Cardiac septum (tissue), 1 donor: ENCODE measurements around the gene MTMR10. TPM values are rescaled to one million over a fixed set of nuclear protein-coding genes. Genes with fewer than 3 reads are reported as not detected.

Experiments used
- DNase-seq: peaks from one replicate; pipeline ENCODE4 v3.0.0-alpha.2; 2020; ENCODE audit warnings: low spot score
- intact Hi-C: fragments of 100-400 bp; cut with DNase I; formaldehyde crosslinking; loops from one replicate; pipeline ENCODE4 v1.14.0; 2022
- total RNA-seq: library from RNA; stranded (reverse); fragmentation: NEBNext Ultra II Directional; extraction: Animal tissue kit (Norgen Biotek cat#: 25700); gene quantifications from one replicate; pipeline ENCODE4 v1.2.1, GENCODE V29; 2021
- donor health status: DM: no; HTN: no; CAD: no.

The MTMR10 gene
- total RNA-seq, 1 donor from 2014 or later = 27.5 TPM

- no peak for DNase-seq
- intact Hi-C loops = no loop called here
Measured at GRCh38 chr15:31014608-31014925, 23.1 kb upstream of the MTMR10 start.

- DNase-seq = no peak
- intact Hi-C loops = no loop called here
Measured at GRCh38 chr15:31013863-31014607, 22.6 kb upstream of the MTMR10 start.

DNA sequence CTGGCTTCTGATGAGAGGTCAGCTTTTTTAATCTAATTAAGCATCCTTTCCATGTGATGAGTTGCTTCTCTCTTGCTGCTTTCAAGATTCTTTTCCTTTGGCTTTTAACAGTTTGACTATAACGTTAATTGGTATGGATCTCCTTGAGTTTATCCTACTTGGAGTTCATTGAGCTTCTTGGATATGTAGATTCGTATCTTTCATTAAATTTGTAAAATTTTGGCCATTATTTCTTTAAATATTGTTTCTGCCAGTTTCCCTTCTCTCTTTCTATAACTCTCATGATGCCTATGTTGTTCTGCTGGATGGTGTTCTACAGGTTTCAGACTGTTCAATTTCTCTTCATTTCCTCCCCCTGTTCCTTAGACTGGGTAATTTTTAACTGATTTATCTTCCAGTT is 21.0 kb upstream of the MTMR10 start:
- intact Hi-C loops = no loop called here
- DNase-seq = no peak

DNA sequence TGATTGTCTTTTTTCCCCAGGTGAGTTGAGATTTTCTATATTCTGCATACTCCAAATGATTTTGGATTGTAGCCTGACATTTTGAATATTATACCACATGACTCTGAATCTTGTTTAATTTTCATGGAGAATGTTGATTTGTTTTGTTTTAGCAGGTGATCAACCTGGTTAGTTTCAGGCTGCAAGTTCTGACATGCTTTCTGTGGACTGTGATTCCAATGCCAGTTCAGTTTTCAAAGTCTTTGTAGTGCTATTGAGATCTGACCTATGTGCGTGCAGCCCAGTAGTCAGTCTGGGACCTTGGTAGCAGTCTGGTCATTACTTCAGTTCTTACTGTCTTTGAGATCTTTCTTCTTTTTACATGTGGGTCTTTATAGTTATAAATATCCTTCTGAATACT is 18.6 kb upstream of the MTMR10 start:
- intact Hi-C loops = no loop called here
- no peak for DNase-seq

- intact Hi-C loops = loop anchor here (10.0 kb wide), 1 partner anchor 59 kb away; no protein-coding TSS in a partner anchor
- DNase-seq = no peak
Measured at GRCh38 chr15:31005660-31006059, 14.2 kb upstream of the MTMR10 start.

DNA sequence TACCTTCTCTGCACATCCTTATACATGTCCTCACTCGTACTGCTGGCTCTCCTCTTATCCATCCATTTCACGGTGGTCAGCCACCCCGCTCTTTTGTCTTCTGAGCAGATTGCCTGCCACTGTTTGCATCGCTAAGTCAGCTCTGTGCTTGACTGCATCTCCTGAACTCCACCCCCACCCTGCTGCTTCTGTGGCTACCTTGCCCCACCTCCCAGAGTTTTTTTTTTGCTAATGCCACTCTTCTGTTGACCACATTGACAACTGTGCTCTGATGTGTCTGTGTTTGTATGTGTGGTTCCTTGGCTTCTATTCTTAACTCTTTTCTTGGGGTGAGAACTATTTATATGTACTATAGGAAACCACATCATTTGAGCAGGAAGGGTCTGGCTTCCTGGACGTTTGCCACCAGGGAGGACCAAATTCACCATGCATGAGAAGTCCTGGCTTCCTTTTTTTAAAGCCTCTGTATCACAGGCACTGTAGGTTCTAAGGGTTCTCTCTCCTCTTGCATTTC is 12.8 kb upstream of the MTMR10 start:
- DNase-seq = peak; percentile 84
- intact Hi-C loops = loop anchor here (10.0 kb wide), 1 partner anchor 61 kb away; no protein-coding TSS in a partner anchor

DNA sequence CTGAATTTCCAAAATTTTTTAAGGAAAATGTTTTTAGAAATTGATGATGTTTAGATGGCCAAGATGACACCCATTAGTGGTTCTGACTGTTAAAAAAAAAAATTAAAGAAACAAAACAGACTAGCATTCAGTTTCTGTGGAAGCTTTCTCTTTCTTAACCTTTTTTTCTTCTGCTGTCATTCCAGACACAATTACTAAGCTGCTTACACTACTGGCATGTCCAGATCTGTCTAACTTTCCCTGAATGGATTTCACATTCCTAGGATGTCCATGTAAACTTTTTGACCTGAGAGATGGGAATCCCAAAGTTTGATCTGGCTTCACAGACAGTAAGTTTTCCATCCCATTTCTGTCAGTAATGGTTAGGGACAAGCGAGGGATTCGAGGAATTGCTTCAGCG is 10.3 kb upstream of the MTMR10 start:
- intact Hi-C loops = loop anchor here (10.0 kb wide), 1 partner anchor 63 kb away; no protein-coding TSS in a partner anchor
- no peak for DNase-seq

DNA sequence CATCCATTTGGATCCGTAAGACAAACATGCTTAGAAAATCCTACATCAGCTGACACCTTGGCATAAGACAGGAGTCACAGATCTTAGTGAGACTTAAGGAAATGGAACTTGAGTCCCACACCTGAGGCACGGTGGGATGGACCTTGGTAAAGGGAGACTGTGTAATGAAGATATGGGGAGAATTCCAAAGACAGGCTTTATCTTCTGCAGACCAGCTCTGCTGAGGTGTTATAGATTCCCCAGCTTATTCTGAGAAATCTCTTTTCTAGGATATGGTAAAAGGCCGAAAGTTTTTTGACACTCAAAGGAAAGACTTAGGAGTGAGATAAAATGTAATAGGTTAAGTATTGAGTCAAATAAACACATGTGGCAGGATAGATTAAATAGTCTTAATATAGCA is 8.3 kb upstream of the MTMR10 start:
- intact Hi-C loops = loop anchor here (10.0 kb wide), 2 partner anchors 65 to 395 kb away; no protein-coding TSS in a partner anchor
- no peak for DNase-seq

GRCh38 chr15:30997270-30997669 is 5.8 kb upstream of the MTMR10 start:
- intact Hi-C loops = loop anchor here (10.0 kb wide), 1 partner anchor 398 kb away; no protein-coding TSS in a partner anchor
- DNase-seq = no peak

DNA sequence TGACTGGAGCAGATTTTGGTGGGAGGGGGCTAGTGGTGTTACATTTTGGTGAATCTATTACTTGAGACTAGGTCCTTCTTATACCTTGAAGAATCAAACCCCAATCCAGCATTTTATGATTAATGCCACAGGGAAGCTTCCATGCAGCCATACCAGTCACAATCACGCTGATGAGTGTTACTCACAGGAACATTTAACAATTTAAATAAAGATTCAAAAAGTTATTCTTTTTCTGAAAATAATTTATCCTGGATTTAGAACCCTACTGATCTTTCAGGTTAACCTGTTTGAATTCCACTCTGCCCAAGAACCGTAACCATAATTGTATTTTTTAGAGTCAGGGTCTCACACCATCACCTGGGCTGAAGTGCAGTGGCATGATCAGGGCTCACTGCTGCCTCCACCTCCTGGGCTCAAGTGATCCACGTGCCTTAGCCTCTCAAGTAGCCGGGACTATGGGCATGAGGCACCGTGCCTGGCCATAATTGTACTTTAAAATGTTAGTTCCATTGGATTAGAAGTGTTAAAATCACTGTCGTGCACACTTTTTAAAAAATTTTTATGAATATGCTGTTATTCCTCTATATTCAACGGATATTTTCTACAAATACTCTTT is 929 bp upstream of the MTMR10 start:
- DNase-seq = no peak
- intact Hi-C loops = loop anchor here (5.0 to 10.0 kb wide), 3 partner anchors 70 to 402 kb away; partner anchors contain the start of gene KLF13

GRCh38 chr15:30990446-30991254 is 778 bp downstream of the MTMR10 start:
- peak; percentile 74 for DNase-seq
- intact Hi-C loops = loop anchor here (1.0 to 10.0 kb wide), 4 partner anchors 68 to 404 kb away; partner anchors contain the start of genes FAN1 and KLF13

DNA sequence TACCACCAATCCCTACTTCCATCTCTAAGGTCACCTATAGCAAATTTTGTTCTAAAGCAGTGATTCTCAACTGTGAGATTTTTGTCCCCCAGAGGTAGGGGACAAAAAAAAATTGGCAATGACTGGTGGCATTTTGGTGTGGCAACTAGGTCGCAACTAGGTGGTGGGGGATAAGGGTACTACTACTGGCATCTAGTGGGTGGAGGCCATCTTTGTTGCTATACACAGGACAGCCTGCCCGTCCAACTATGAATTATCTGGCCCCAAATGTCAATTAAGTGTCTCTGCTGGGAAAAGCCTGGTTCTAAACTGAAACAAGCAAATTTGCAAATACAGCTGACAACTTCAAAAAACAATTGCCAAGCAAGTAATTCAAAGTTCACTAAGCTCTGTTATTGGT is 1.4 kb downstream of the MTMR10 start:
- intact Hi-C loops = loop anchor here (5.0 to 10.0 kb wide), 3 partner anchors 68 to 405 kb away; partner anchors contain the start of gene KLF13
- DNase-seq = no peak

DNA sequence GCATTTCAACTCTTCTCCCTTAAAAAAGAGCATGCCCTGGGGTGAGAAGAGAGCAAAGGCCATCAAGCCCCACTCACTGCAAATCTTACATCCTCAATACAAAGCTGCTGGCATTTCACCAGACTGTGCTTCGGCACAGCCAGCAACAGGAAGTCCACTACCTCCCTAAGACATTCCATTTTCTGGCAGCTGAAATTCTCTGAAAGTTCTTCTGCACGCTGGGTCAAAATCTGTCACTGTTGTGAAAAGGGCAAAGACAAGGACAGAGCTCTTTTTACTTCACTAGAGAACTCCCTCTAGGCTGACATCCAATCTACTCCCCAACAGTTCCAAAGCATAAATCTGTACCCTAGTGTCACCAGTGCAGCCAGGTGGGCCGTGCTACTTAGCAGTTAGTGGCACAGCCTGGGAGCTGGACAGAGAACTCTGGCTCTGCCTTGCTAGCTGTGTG is 6.3 kb downstream of the MTMR10 start:
- intact Hi-C loops = loop anchor here (10.0 kb wide), 1 partner anchor 500 kb away; no protein-coding TSS in a partner anchor
- DNase-seq = no peak

DNA sequence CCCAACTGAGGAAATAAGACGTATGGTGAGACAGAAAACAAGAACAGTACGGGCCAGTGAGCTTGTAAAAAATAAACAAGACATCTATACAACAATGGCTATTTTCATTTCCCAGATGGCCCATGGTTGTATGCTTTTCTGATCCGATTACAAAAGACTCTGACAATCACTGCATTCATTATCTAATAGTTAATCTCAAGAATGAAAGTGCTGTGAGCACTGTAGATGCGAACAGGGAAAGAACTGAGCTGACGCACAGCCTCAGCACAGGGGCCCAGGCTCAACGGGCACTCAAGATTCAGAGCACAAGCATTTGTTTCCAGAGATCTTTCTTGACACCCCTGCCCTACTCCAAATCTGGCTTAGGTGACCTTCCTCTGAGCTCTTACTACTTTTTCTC is 6.9 kb downstream of the MTMR10 start:
- no peak for DNase-seq
- intact Hi-C loops = loop anchor here (10.0 kb wide), 1 partner anchor 500 kb away; no protein-coding TSS in a partner anchor

- DNase-seq = no peak
- intact Hi-C loops = loop anchor here (10.0 kb wide), 1 partner anchor 501 kb away; no protein-coding TSS in a partner anchor
Measured at GRCh38 chr15:30984118-30984517, 7.3 kb downstream of the MTMR10 start.

DNA sequence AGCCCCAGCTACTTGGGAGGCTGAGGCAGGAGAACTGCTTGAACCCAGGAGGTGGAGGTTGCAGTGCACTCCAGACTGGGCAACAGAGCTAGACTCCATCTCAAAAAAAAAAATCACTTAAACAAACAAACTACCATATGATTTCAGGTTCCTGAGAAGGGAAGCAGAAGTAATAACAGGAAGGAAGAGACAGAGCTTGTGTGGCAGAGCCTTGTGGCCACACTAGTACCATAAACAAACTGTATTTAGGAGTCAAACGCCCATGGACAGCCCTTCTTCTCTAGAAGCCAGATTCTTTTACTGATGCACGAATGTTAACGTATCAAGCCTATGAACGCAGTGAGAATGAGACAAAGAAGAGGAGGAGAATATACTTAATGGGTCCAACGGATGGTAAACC is 12.0 kb downstream of the MTMR10 start:
- intact Hi-C loops = no loop called here
- no peak for DNase-seq

DNA sequence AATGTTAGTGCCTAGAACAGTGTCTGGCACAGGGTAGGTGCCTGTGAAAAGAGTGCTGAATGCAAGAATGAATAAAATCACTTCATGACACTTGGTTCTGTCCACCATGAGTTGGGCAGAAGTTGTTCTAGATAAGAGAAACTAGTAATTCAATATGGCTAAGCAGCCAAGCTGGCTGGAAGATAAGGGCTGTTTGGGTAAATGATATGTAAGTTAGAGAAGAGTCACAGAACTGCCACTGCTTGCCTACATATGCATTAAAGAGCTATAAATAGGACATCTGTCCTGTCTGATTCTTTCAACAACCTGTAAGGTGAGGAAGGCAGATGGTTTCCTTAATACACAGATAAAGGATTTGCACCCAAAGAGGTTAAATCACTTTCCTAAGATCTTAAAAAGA is 13.1 kb downstream of the MTMR10 start:
- intact Hi-C loops = no loop called here
- no peak for DNase-seq

DNA sequence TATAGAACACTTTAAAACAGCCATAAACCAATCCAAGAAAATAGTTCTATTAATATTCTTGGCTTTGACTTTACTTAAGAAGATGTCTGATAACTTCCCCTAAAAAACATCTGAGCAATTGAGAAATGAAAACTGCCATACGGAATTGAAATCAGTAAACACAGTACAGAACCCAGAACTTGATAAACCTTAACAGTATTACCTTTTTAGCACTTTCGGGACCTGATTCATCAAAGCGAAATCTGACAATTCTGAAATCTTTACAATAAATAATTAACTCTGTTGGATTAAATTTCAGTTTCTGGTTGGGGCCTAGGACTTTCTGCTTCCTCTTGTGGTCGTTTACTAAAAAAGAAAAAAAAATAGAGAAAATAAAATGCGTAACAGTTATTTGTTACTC is 17.3 kb downstream of the MTMR10 start:
- DNase-seq = no peak
- intact Hi-C loops = loop anchor here (5.0 kb wide), 1 partner anchor 47 kb away; no protein-coding TSS in a partner anchor

DNA sequence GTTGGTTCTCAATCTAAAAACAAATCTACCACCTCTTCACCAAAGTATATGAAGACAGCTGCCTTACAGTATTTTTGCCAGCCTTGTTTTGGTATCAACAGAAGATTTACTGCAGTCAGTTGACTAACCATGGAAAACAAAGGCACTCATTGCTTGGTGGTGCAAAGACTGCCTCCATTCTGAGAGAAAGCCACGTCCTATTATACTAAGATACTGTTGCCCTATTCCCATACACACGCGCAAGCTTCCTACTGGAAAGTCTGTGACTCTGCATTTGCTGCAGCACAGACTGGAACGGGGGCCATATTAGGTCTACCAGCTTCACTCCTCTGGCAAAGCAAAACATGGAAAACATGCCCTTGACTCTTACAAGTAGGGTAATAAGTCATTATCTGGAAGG is 18.0 kb downstream of the MTMR10 start:
- intact Hi-C loops = loop anchor here (5.0 kb wide), 1 partner anchor 46 kb away; no protein-coding TSS in a partner anchor
- no peak for DNase-seq
